ELR (cell line): Measurements from ENCODE around the gene GRAMD1B.

Experiments used
- DNase-seq: peaks from one replicate; pipeline ENCODE4 v3.0.0-alpha.2; 2015; ENCODE audit warnings: low read depth

The GRAMD1B gene

GRCh38 chr11:123475469-123475868 lies 45.4 kb downstream of the GRAMD1B start:
- DNase-seq: peak; percentile 80

- no peak for DNase-seq
Observed at GRCh38 chr11:123477205-123477907, 47.3 kb downstream of the GRAMD1B start.

GRCh38 chr11:123478352-123478987 lies 48.4 kb downstream of the GRAMD1B start:
- peak; percentile 87 for DNase-seq

- no peak for DNase-seq
Observed at GRCh38 chr11:123479048-123479837, 49.2 kb downstream of the GRAMD1B start.

- DNase-seq: no peak
Observed at GRCh38 chr11:123480290-123480815, 50.3 kb downstream of the GRAMD1B start.

- DNase-seq: no peak
Observed at GRCh38 chr11:123480882-123481281, 50.8 kb downstream of the GRAMD1B start.

GRCh38 chr11:123481640-123482039 lies 51.6 kb downstream of the GRAMD1B start:
- no peak for DNase-seq

- DNase-seq: no peak
Observed at GRCh38 chr11:123482218-123482617, 52.1 kb downstream of the GRAMD1B start.

GRCh38 chr11:123483058-123483457 lies 53.0 kb downstream of the GRAMD1B start:
- DNase-seq: peak; percentile 85

GRCh38 chr11:123483466-123483865 lies 53.4 kb downstream of the GRAMD1B start:
- no peak for DNase-seq

GRCh38 chr11:123484448-123484847 lies 54.4 kb downstream of the GRAMD1B start:
- no peak for DNase-seq

GRCh38 chr11:123487157-123487744 lies 57.2 kb downstream of the GRAMD1B start:
- DNase-seq: no peak

GRCh38 chr11:123490527-123490926 lies 60.5 kb downstream of the GRAMD1B start:
- DNase-seq: no peak

- no peak for DNase-seq
Observed at GRCh38 chr11:123491241-123491640, 61.2 kb downstream of the GRAMD1B start.

- DNase-seq: peak; percentile 39
Observed at GRCh38 chr11:123493349-123494063, 63.4 kb downstream of the GRAMD1B start.

- peak; percentile 39 for DNase-seq
Observed at GRCh38 chr11:123494195-123495050, 64.4 kb downstream of the GRAMD1B start.

- no peak for DNase-seq
Observed at GRCh38 chr11:123504401-123504800, 74.3 kb downstream of the GRAMD1B start.

GRCh38 chr11:123505546-123506299 lies 75.7 kb downstream of the GRAMD1B start:
- DNase-seq: no peak

GRCh38 chr11:123507043-123507442 lies 77.0 kb downstream of the GRAMD1B start:
- no peak for DNase-seq
